Neural cell (in vitro differentiated cells): Measurements from ENCODE around the gene RAF1. TPM values are rescaled to one million over a fixed set of nuclear protein-coding genes. Genes with fewer than 3 reads are reported as not detected.

Source experiments
- H2AFZ ChIP-seq: fragments of 200-600, 300-800 bp; sonication (generic), shearing (Covaris generic); 2 replicates; pipeline ENCODE4 v1.6.0; 2014; ENCODE audit warnings: low read depth, mild to moderate bottlenecking, antibody characterized with exemption, low read length, moderate library complexity
- H3F3A ChIP-seq: fragments of 200-600 bp; shearing (Covaris generic); 2 replicates; pipeline ENCODE4 v1.6.1; 2016; ENCODE audit warnings: mild to moderate bottlenecking, moderate library complexity, mixed read lengths, antibody characterized with exemption, low read length; ENCODE audit not compliant: insufficient read depth, poor library complexity, severe bottlenecking
- H3K27ac ChIP-seq: fragments of 200-600, 300-800 bp; sonication (generic), shearing (Covaris generic); 2 replicates; pipeline ENCODE4 v1.5.1; 2014; ENCODE audit warnings: mild to moderate bottlenecking, low read length, moderate library complexity
- H3K27me3 ChIP-seq: fragments of 300-800, 200-600 bp; sonication (generic), shearing (Covaris generic); 2 replicates; pipeline ENCODE4 v1.6.0; 2014; ENCODE audit warnings: mild to moderate bottlenecking, low read depth, low read length, moderate library complexity; ENCODE audit not compliant: insufficient read depth
- H3K36me3 ChIP-seq: fragments of 300-800, 200-600 bp; sonication (generic), shearing (Covaris generic); 2 replicates; pipeline ENCODE4 v1.5.1; 2014; ENCODE audit warnings: mild to moderate bottlenecking, antibody characterized with exemption, low read length, moderate library complexity; ENCODE audit not compliant: insufficient read depth
- H3K4me2 ChIP-seq: fragments of 300-800, 200-600 bp; sonication (generic), shearing (Covaris generic); 2 replicates; pipeline ENCODE4 v1.6.0; 2014; ENCODE audit warnings: mild to moderate bottlenecking, low read length
- H3K4me3 ChIP-seq: fragments of 300-800, 200-600 bp; sonication (generic), shearing (Covaris generic); 2 replicates; pipeline ENCODE4 v1.5.1; 2014; ENCODE audit warnings: mild to moderate bottlenecking, low read length, moderate library complexity
- H3K79me2 ChIP-seq: fragments of 200-600 bp; shearing (Covaris generic); replicated peaks from 2 replicates; pipeline ENCODE4 v1.6.0; 2014; ENCODE audit warnings: mild to moderate bottlenecking, low read length, moderate library complexity; ENCODE audit not compliant: insufficient read depth
- H3K9ac ChIP-seq: fragments of 300-800, 200-600 bp; sonication (generic), shearing (Covaris generic); 2 replicates; pipeline ENCODE4 v1.6.1; 2016; ENCODE audit warnings: mild to moderate bottlenecking, low read length, mixed read lengths
- H3K9me2 ChIP-seq: fragments of 200-600 bp; shearing (Covaris generic); 2 replicates; pipeline ENCODE4 v1.6.1; 2016; ENCODE audit warnings: mild to moderate bottlenecking, low read length, mixed read lengths; ENCODE audit not compliant: insufficient read depth
- H3K9me3 ChIP-seq: fragments of 200-600, 300-800 bp; sonication (generic), shearing (Covaris generic); 2 replicates; pipeline ENCODE4 v1.6.1; 2016; ENCODE audit warnings: mild to moderate bottlenecking, mixed run types, low read length, moderate library complexity, mixed read lengths
- H4K20me1 ChIP-seq: fragments of 200-600 bp; shearing (Covaris generic); 2 replicates; pipeline ENCODE4 v1.6.1; 2016; ENCODE audit warnings: mild to moderate bottlenecking, mixed run types; ENCODE audit not compliant: insufficient read depth
- CTCF ChIP-seq: fragments of 450-650 bp; IDR thresholded peaks from 2 replicates; pipeline ENCODE4 v1.5.1; 2014; ENCODE audit warnings: antibody characterized with exemption, mild to moderate bottlenecking, moderate library complexity; ENCODE audit not compliant: poor library complexity, severe bottlenecking
- EP300 ChIP-seq: fragments of 450-650 bp; conservative IDR thresholded peaks from 2 replicates; pipeline ENCODE4 v1.6.1; 2014; ENCODE audit warnings: antibody characterized with exemption, mild to moderate bottlenecking, moderate library complexity; ENCODE audit not compliant: poor library complexity, severe bottlenecking
- EZH2 ChIP-seq: fragments of 200-600, 300-800 bp; shearing (Covaris generic), sonication (generic); IDR thresholded peaks from 2 replicates; pipeline ENCODE4 v1.6.1; 2014; ENCODE audit warnings: antibody characterized with exemption, low read length, borderline replicate concordance, mild to moderate bottlenecking; ENCODE audit not compliant: insufficient read depth, poor library complexity, severe bottlenecking
- MXI1 ChIP-seq: fragments of 450-650 bp; conservative IDR thresholded peaks from 2 replicates; pipeline ENCODE4 v1.6.1; 2014; ENCODE audit warnings: antibody characterized with exemption, mild to moderate bottlenecking; ENCODE audit not compliant: poor library complexity, severe bottlenecking
- POLR2AphosphoS5 ChIP-seq: IDR thresholded peaks from 2 replicates; pipeline ENCODE4 v1.6.1; 2012
- RAD21 ChIP-seq: fragments of 450-650 bp; conservative IDR thresholded peaks from 2 replicates; pipeline ENCODE4 v1.6.1; 2014; ENCODE audit warnings: antibody characterized with exemption, mild to moderate bottlenecking, moderate library complexity
- REST ChIP-seq: IDR thresholded peaks from 2 replicates; pipeline ENCODE4 v1.6.1; 2012; ENCODE audit warnings: borderline replicate concordance
- SMC3 ChIP-seq: fragments of 450-650 bp; conservative IDR thresholded peaks from 2 replicates; pipeline ENCODE4 v1.6.1; 2014; ENCODE audit warnings: antibody characterized with exemption, mild to moderate bottlenecking, moderate library complexity; ENCODE audit not compliant: poor library complexity
- TAF1 ChIP-seq: IDR thresholded peaks from 2 replicates; pipeline ENCODE4 v1.6.1; 2012; ENCODE audit warnings: low read depth
- polyA plus RNA-seq: library from polyadenylated mRNA; depleted of rRNA; stranded (reverse); fragments of >200 nt; gene quantifications from 2 replicates; pipeline ENCODE4 v1.2.3, GENCODE V29; 2014

Gene RAF1
- polyA plus RNA-seq, 1 donor from 2014 or later = 215 TPM

- Histone ChIP-seq H2AFZ (no peak overlapping the region), H3K4me3 (no peak overlapping the region), H3K79me2 (peaks cover 26% of the 10 kb centered on the region), H3K4me2 (no peak overlapping the region), H3K27me3 (no peaks in the 10 kb centered on the region), H3K9me3 (no peaks in the 10 kb centered on the region), H3K9ac (no peak overlapping the region), H3K9me2 (no peaks in the 10 kb centered on the region), H4K20me1 (no peaks in the 10 kb centered on the region), H3K36me3 (peaks cover 3% of the 10 kb centered on the region), H3K27ac (no peak overlapping the region), H3F3A (no peaks in the 10 kb centered on the region)
- no peak for TF ChIP-seq REST
- no peak for TF ChIP-seq TAF1
- no peak for TF ChIP-seq SMC3
- no peak for TF ChIP-seq EZH2
- TF ChIP-seq POLR2AphosphoS5 = no peak
- TF ChIP-seq CTCF = no peak
- no peak for TF ChIP-seq EP300
- TF ChIP-seq RAD21 = no peak
- no peak for TF ChIP-seq MXI1
These were observed 51.2 kb downstream of the RAF1 start for GRCh38 chr3:12612514-12613226.

GRCh38 chr3:12611117-12611516, 52.8 kb downstream of the RAF1 start:
- no peaks in the 10 kb centered on the region for H3K9me3 ChIP-seq
- H3K27ac ChIP-seq = no peak overlapping the region
- TF ChIP-seq POLR2AphosphoS5 (no peak), REST (no peak)
- no peaks in the 10 kb centered on the region for H3K9me2 ChIP-seq
- no peaks in the 10 kb centered on the region for H4K20me1 ChIP-seq
- H3K27me3 ChIP-seq = no peaks in the 10 kb centered on the region
- H2AFZ ChIP-seq = no peak overlapping the region
- no peak overlapping the region for H3K4me2 ChIP-seq
- H3K79me2 ChIP-seq = peaks cover 26% of the 10 kb centered on the region
- H3K4me3 ChIP-seq = no peak overlapping the region
- no peak overlapping the region for H3K9ac ChIP-seq
- H3K36me3 ChIP-seq = peaks cover 7% of the 10 kb centered on the region
- no peaks in the 10 kb centered on the region for H3F3A ChIP-seq
